Neuronal stem cell (in vitro differentiated cells): ENCODE results near the gene SLC5A5.

Experiments
- DNase-seq: peaks from one replicate; pipeline ENCODE4 v3.0.0-alpha.2; 2013; ENCODE audit warnings: low spot score
- H2AFZ ChIP-seq: one replicate; pipeline ENCODE4 v1.6.1; 2013; ENCODE audit warnings: mild to moderate bottlenecking, low read length, inconsistent platforms
- H2AK5ac ChIP-seq: 2 replicates; pipeline ENCODE4 v1.6.1; 2013; ENCODE audit warnings: low read depth, mild to moderate bottlenecking, inconsistent platforms, low read length, moderate library complexity, mixed read lengths
- H2BK120ac ChIP-seq: 2 replicates; pipeline ENCODE4 v1.6.1; 2013; ENCODE audit warnings: low read depth, mild to moderate bottlenecking, inconsistent platforms, low read length, moderate library complexity, mixed read lengths
- H2BK12ac ChIP-seq: one replicate; pipeline ENCODE4 v1.6.1; 2013; ENCODE audit warnings: low read length, inconsistent platforms
- H2BK15ac ChIP-seq: 2 replicates; pipeline ENCODE4 v1.6.1; 2013; ENCODE audit warnings: mild to moderate bottlenecking, low read length, inconsistent platforms, mixed read lengths
- H2BK5ac ChIP-seq: one replicate; pipeline ENCODE4 v1.6.1; 2013; ENCODE audit warnings: inconsistent platforms, mild to moderate bottlenecking, low read length, moderate library complexity
- H3K14ac ChIP-seq: one replicate; pipeline ENCODE4 v1.6.1; 2013; ENCODE audit warnings: low read length, inconsistent platforms
- H3K18ac ChIP-seq: 2 replicates; pipeline ENCODE4 v1.6.1; 2013; ENCODE audit warnings: low read length, inconsistent platforms
- H3K23ac ChIP-seq: 2 replicates; pipeline ENCODE4 v1.6.1; 2013; ENCODE audit warnings: low read depth, mild to moderate bottlenecking, mixed read lengths, low read length, inconsistent platforms; ENCODE audit not compliant: poor library complexity
- H3K27ac ChIP-seq: replicated peaks from 3 replicates; pipeline ENCODE4 v1.5.1; 2013; ENCODE audit warnings: low read length, inconsistent platforms
- H3K27me3 ChIP-seq, 3 experiments: 2 replicates each; pipeline ENCODE4 v1.6.1; 2013; ENCODE audit warnings: low read length in 3 of 3, mild to moderate bottlenecking in 2 of 3, inconsistent platforms in 1 of 3, low read depth in 1 of 3, mixed read lengths in 1 of 3, moderate library complexity in 1 of 3; ENCODE audit not compliant: control insufficient read depth in 3 of 3, insufficient read depth in 3 of 3
- H3K36me3 ChIP-seq, 2 donors: replicated peaks in 1 of 2; 2 replicates each; pipeline ENCODE4 v1.6.1; 2013; ENCODE audit warnings: low read length in 2 of 2; ENCODE audit not compliant: control insufficient read depth in 2 of 2, insufficient read depth in 2 of 2
- H3K4ac ChIP-seq: 2 replicates; pipeline ENCODE4 v1.6.1; 2013; ENCODE audit warnings: inconsistent platforms, mild to moderate bottlenecking, low read length, moderate library complexity
- H3K4me1 ChIP-seq, 2 donors: 1 replicate in 1 of 2; 2 replicates in 1 of 2; pipeline ENCODE4 v1.6.1; 2013; ENCODE audit warnings: low read length in 2 of 2, low read depth in 1 of 2; ENCODE audit not compliant: control insufficient read depth in 2 of 2, insufficient read depth in 1 of 2
- H3K4me2 ChIP-seq: one replicate; pipeline ENCODE4 v1.6.1; 2013; ENCODE audit warnings: mild to moderate bottlenecking, low read length, inconsistent platforms; ENCODE audit not compliant: insufficient read depth, poor library complexity, severe bottlenecking
- H3K4me3 ChIP-seq, 2 donors: 2 replicates each; pipeline ENCODE4 v1.5.1; 2013; ENCODE audit warnings: low read length in 2 of 2, mild to moderate bottlenecking in 2 of 2, inconsistent platforms in 1 of 2, moderate library complexity in 1 of 2
- H3K79me1 ChIP-seq: one replicate; pipeline ENCODE4 v1.6.1; 2013; ENCODE audit warnings: low read depth, mild to moderate bottlenecking, inconsistent platforms, low read length, moderate library complexity
- H3K9ac ChIP-seq: one replicate; pipeline ENCODE4 v1.6.1; 2013; ENCODE audit warnings: mild to moderate bottlenecking, low read depth, low read length, inconsistent platforms; ENCODE audit not compliant: poor library complexity
- H3K9me3 ChIP-seq, 2 donors: replicated peaks in 1 of 2; 2 replicates each; pipeline versions ENCODE3 to v1.6.1; 2013; ENCODE audit warnings: low read length in 2 of 2, mild to moderate bottlenecking in 2 of 2, inconsistent platforms in 1 of 2, low read depth in 1 of 2, mixed read lengths in 1 of 2, moderate library complexity in 1 of 2; ENCODE audit not compliant: control insufficient read depth in 2 of 2, insufficient read depth in 1 of 2
- H4K8ac ChIP-seq: one replicate; pipeline ENCODE4 v1.6.1; 2013; ENCODE audit warnings: low read depth, mild to moderate bottlenecking, inconsistent platforms, low read length, moderate library complexity
- H4K91ac ChIP-seq: one replicate; pipeline ENCODE4 v1.6.1; 2013; ENCODE audit warnings: low read length, low read depth, mild to moderate bottlenecking, inconsistent platforms; ENCODE audit not compliant: poor library complexity
- WGBS, 2 donors: extraction: QIAGEN DNeasy Blood & Tissue Kit; methylation state at CpG; one replicate each; pipeline ENCODE4 v1.1.7; 2013; ENCODE audit warnings: missing lambda C conversion rate in 2 of 2, mixed read lengths in 1 of 2; ENCODE audit not compliant: insufficient read length in 2 of 2, insufficient replicate concordance in 1 of 2; ENCODE audit errors: extremely low coverage in 2 of 2; 5-methylcytosine and 5-hydroxymethylcytosine counted together

SLC5A5 gene

GRCh38 chr19:17840019-17840418, 31.7 kb upstream of the SLC5A5 start:
- no peak overlapping the region for H3K9ac ChIP-seq
- no peak overlapping the region for H4K91ac ChIP-seq
- H2AFZ ChIP-seq = no peak overlapping the region
- H3K18ac ChIP-seq = no peak overlapping the region
- no peak overlapping the region for H2AK5ac ChIP-seq
- peak overlapping the region; percentile 54 for H2BK15ac ChIP-seq
- no peak overlapping the region for H3K4me3 ChIP-seq
- H2BK5ac ChIP-seq = no peak overlapping the region
- H3K4me2 ChIP-seq = no peak overlapping the region
- no peak overlapping the region for H3K23ac ChIP-seq
- no peaks in the 10 kb centered on the region for H3K79me1 ChIP-seq
- no peak overlapping the region for H4K8ac ChIP-seq
- H3K9me3 ChIP-seq = no peaks in the 10 kb centered on the region
- H3K14ac ChIP-seq = no peak overlapping the region
- H3K27me3 ChIP-seq = peaks cover 0 to 33% (median 7%) of the 10 kb centered on the region in 3 experiments
- peaks cover 7 to 14% of the 10 kb centered on the region in 2 donors for H3K4me1 ChIP-seq
- no peak overlapping the region for H2BK120ac ChIP-seq
- DNase-seq = no peak
- H3K4ac ChIP-seq = no peak overlapping the region
- H2BK12ac ChIP-seq = no peak overlapping the region
- no CpG with 5 or more reads among the region's 6 CpGs for WGBS, 2 donors
- no peak overlapping the region for H3K27ac ChIP-seq
- H3K36me3 ChIP-seq = no peaks in the 10 kb centered on the region

- peaks cover 0 to 33% (median 2%) of the 10 kb centered on the region in 3 experiments for H3K27me3 ChIP-seq
- peak overlapping the region; percentile 100 for H2BK15ac ChIP-seq
- H2AFZ ChIP-seq = peak overlapping the region; percentile 93
- H3K4me1 ChIP-seq = peaks cover 5 to 9% of the 10 kb centered on the region in 2 donors
- H3K36me3 ChIP-seq = no peaks in the 10 kb centered on the region
- no peak overlapping the region for H3K27ac ChIP-seq
- H2BK120ac ChIP-seq = no peak overlapping the region
- H4K91ac ChIP-seq = no peak overlapping the region
- no peak for DNase-seq
- no peak overlapping the region for H3K4ac ChIP-seq
- H3K23ac ChIP-seq = peak overlapping the region; percentile 34
- no CpG with 5 or more reads among the region's 30 CpGs for WGBS, 2 donors
- peak overlapping the region; percentile 97 for H3K18ac ChIP-seq
- no peaks in the 10 kb centered on the region for H3K79me1 ChIP-seq
- H3K14ac ChIP-seq = peak overlapping the region; percentile 4
- H3K4me2 ChIP-seq = peak overlapping the region; percentile 87
- peak overlapping the region; percentile 16 for H2BK12ac ChIP-seq
- peak overlapping the region; percentile 92 for H3K9ac ChIP-seq
- peak overlapping the region; percentile 30 to 78 for H3K4me3 ChIP-seq
- H3K9me3 ChIP-seq = no peaks in the 10 kb centered on the region
- no peak overlapping the region for H2BK5ac ChIP-seq
- no peak overlapping the region for H4K8ac ChIP-seq
- H2AK5ac ChIP-seq = peak overlapping the region; percentile 86
These were observed 30.4 kb upstream of the SLC5A5 start for GRCh38 chr19:17841371-17841809.

GRCh38 chr19:17841810-17842662, 29.7 kb upstream of the SLC5A5 start:
- peak overlapping the region; percentile 93 for H2BK12ac ChIP-seq
- peak overlapping the region; percentile 87 for H3K4me2 ChIP-seq
- WGBS, 2 donors = 100% methylated on average over 3 of the region's 56 CpGs; no CpG with 5 or more reads in 1 of the 2 donors
- DNase-seq = peak; percentile 99
- peak overlapping the region; percentile 99 for H3K18ac ChIP-seq
- peak overlapping the region; percentile 99 for H2AK5ac ChIP-seq
- peak overlapping the region; percentile 7 for H2BK15ac ChIP-seq
- H3K27ac ChIP-seq = no peak overlapping the region
- peak overlapping the region; percentile 88 for H2BK120ac ChIP-seq
- peak overlapping the region; percentile 39 to 78 for H3K4me3 ChIP-seq
- H2AFZ ChIP-seq = peak overlapping the region; percentile 97
- H3K14ac ChIP-seq = peak overlapping the region; percentile 90
- peaks cover 0 to 33% (median 2%) of the 10 kb centered on the region in 3 experiments for H3K27me3 ChIP-seq
- peaks cover 5 to 9% of the 10 kb centered on the region in 2 donors for H3K4me1 ChIP-seq
- no peak overlapping the region for H2BK5ac ChIP-seq
- H3K9ac ChIP-seq = peak overlapping the region; percentile 89
- H3K9me3 ChIP-seq = no peaks in the 10 kb centered on the region
- H3K4ac ChIP-seq = no peak overlapping the region
- H3K79me1 ChIP-seq = no peaks in the 10 kb centered on the region
- H4K8ac ChIP-seq = no peak overlapping the region
- H4K91ac ChIP-seq = no peak overlapping the region
- peak overlapping the region; percentile 95 for H3K23ac ChIP-seq
- no peaks in the 10 kb centered on the region for H3K36me3 ChIP-seq

- Histone ChIP-seq H3K36me3 (no peaks in the 10 kb centered on the region), H3K79me1 (no peaks in the 10 kb centered on the region), H3K4me2 (peak overlapping the region; percentile 85), H3K4me3 (peak overlapping the region; percentile 39 to 77), H2BK12ac (peak overlapping the region; percentile 93), H2AK5ac (peak overlapping the region; percentile 99), H3K4ac (no peak overlapping the region), H4K91ac (no peak overlapping the region), H3K9me3 (no peaks in the 10 kb centered on the region), H3K18ac (peak overlapping the region; percentile 99), H3K14ac (peak overlapping the region; percentile 90), H3K4me1 (peaks cover 5 to 10% of the 10 kb centered on the region in 2 donors), H3K27ac (no peak overlapping the region), H3K9ac (peak overlapping the region; percentile 89), H2BK15ac (peak overlapping the region; percentile 7), H2AFZ (peak overlapping the region; percentile 97), H2BK120ac (peak overlapping the region; percentile 88), H2BK5ac (no peak overlapping the region), H4K8ac (no peak overlapping the region), H3K27me3 (peaks cover 0 to 33% (median 2%) of the 10 kb centered on the region in 3 experiments), H3K23ac (peak overlapping the region; percentile 95)
- no peak for DNase-seq
- WGBS, 2 donors = no CpG with 5 or more reads among the region's 20 CpGs
These were observed 29.0 kb upstream of the SLC5A5 start for GRCh38 chr19:17842663-17843291.
